Measurements from ENCODE around the gene APOC3.

- TF ChIP-seq CTCF (conservative IDR thresholded peaks at IDR 0.05) (no peak), ZFX (IDR thresholded peaks at IDR 0.05) (no peak)
Observed at GRCh38 chr11:116833816-116834534, 4.3 kb downstream of the APOC3 start.

Data from C4-2B (cell line).